Psoas muscle (tissue), 8 donors: ENCODE results near the gene ABHD16B. TPM values are rescaled to one million over a fixed set of nuclear protein-coding genes. Genes with fewer than 3 reads are reported as not detected.

Source experiments
- ATAC-seq, 4 donors: fragments of 200-7000 bp; cut with Tn5 transposase; one replicate each; pipeline ENCODE4 v1.9.1; 2020; ENCODE audit warnings: moderate library complexity in 3 of 4, mild to moderate bottlenecking in 2 of 4
- DNase-seq, 2 donors: peaks; one replicate each; pipeline ENCODE4 v3.0.0-alpha.2; 2020
- H3K27ac ChIP-seq: fragments of 200-600 bp; one replicate; pipeline ENCODE4 v1.8.0; 2022
- H3K27me3 ChIP-seq, 3 donors: fragments of 200-600 bp in 1 of 3; one replicate each; pipeline versions ENCODE4 v1.6.1 to v1.8.0; 2013 to 2022; ENCODE audit warnings: low read length in 2 of 3, mild to moderate bottlenecking in 2 of 3, moderate library complexity in 1 of 3; ENCODE audit not compliant: insufficient read depth in 3 of 3
- H3K36me3 ChIP-seq, 2 donors: fragments of 200-600 bp in 1 of 2; one replicate each; pipeline versions ENCODE4 v1.6.1 to v1.8.0; 2013 to 2022; ENCODE audit warnings: low read depth in 1 of 2, mild to moderate bottlenecking in 1 of 2, moderate library complexity in 1 of 2; ENCODE audit not compliant: insufficient read depth in 1 of 2
- H3K4me1 ChIP-seq: fragments of 200-600 bp; one replicate; pipeline ENCODE4 v1.8.0; 2022
- H3K4me3 ChIP-seq: fragments of 200-600 bp; one replicate; pipeline ENCODE4 v1.8.0; 2022; ENCODE audit warnings: mild to moderate bottlenecking
- H3K9me3 ChIP-seq: fragments of 200-600 bp; one replicate; pipeline ENCODE4 v1.8.0; 2022
- WGBS, 3 donors: extraction: QIAGEN DNeasy Blood & Tissue Kit; methylation state at CpG; one replicate each; pipeline versions ENCODE4 v1.1.6 to v1.1.7; 2013; 5-methylcytosine and 5-hydroxymethylcytosine counted together
- intact Hi-C, 2 donors: fragments of 100-400 bp; cut with DNase I; formaldehyde crosslinking; loops; one replicate each; pipeline versions ENCODE4 v1.11.0 to v1.14.2; 2022
- polyA plus RNA-seq, 3 donors: library from polyadenylated mRNA; stranded (reverse); fragments of 200-250 nt; gene quantifications; one replicate each; pipeline ENCODE4 v1.2.3, GENCODE V29; 2013
- total RNA-seq, 4 donors: library from RNA; stranded (reverse); fragmentation: NEBNext Ultra II Directional in 2 of 4; extraction: Animal tissue kit (Norgen Biotek cat#: 25700) in 2 of 4; gene quantifications; one replicate each; pipeline versions ENCODE4 v1.2.1 to v1.2.4, GENCODE V29; 2021 to 2023
- TF ChIP-seq, protein P1 (sequence below): fragments of 200-600 bp; IDR thresholded peaks from one replicate; pipeline ENCODE4 v1.8.0; 2022; ENCODE audit warnings: antibody characterized with exemption
- donor health status: healthy with polysubstance abuse.
- donor health status: DM: no; HTN: no; CAD: no; lungs with moderate emphysema.
- donor health status: Bipolar disorder and iron deficiency.
- donor health status: healthy.
- donor health status: DM: yes; HTN: yes; CAD: no.
- donor health status: DM: no; HTN: no; CAD: no.
- donor health status: DM: no; HTN: no; CAD: no.
- donor health status: DM: yes; HTN: yes; CAD: no.

ABHD16B gene
- total and polyA plus RNA-seq, 7 donors: 0.04 to 3.2 (median 0.34) TPM; not detected in 4

DNA sequence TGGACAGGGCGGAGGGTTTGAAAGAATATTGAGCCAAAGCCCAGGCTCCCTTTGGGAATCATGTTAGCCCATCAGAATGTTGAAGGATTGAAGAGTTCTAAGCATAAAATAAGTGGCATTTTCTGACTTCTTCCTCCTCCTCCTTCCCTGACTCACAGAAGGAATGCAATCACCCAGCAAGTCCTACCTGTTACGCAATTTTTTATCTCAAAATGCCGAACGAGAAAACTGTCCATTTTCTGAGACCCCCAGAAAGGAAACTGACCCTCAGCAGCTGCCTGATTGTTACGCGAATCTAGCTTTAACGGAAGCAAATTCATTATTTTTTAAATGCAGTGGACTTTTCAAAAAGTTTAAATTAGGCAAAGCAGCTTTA lies 28.9 kb downstream of the ABHD16B start:
- TF ChIP-seq, protein P1, sequence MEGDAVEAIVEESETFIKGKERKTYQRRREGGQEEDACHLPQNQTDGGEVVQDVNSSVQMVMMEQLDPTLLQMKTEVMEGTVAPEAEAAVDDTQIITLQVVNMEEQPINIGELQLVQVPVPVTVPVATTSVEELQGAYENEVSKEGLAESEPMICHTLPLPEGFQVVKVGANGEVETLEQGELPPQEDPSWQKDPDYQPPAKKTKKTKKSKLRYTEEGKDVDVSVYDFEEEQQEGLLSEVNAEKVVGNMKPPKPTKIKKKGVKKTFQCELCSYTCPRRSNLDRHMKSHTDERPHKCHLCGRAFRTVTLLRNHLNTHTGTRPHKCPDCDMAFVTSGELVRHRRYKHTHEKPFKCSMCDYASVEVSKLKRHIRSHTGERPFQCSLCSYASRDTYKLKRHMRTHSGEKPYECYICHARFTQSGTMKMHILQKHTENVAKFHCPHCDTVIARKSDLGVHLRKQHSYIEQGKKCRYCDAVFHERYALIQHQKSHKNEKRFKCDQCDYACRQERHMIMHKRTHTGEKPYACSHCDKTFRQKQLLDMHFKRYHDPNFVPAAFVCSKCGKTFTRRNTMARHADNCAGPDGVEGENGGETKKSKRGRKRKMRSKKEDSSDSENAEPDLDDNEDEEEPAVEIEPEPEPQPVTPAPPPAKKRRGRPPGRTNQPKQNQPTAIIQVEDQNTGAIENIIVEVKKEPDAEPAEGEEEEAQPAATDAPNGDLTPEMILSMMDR: no peak
- H3K4me3 ChIP-seq: no peak overlapping the region
- no peaks in the 10 kb centered on the region for H3K27me3 ChIP-seq
- 87 to 97% (median 91%) methylated on average over 7 of the region's 7 CpGs for WGBS, 3 donors
- ATAC-seq (no peak), DNase-seq (no peak)
- H3K9me3 ChIP-seq: no peaks in the 10 kb centered on the region
- intact Hi-C loops: no loop called here
- peaks cover 0 to 58% of the 10 kb centered on the region in 2 donors for H3K36me3 ChIP-seq
- peaks cover 5% of the 10 kb centered on the region for H3K4me1 ChIP-seq
- no peak overlapping the region for H3K27ac ChIP-seq

DNA sequence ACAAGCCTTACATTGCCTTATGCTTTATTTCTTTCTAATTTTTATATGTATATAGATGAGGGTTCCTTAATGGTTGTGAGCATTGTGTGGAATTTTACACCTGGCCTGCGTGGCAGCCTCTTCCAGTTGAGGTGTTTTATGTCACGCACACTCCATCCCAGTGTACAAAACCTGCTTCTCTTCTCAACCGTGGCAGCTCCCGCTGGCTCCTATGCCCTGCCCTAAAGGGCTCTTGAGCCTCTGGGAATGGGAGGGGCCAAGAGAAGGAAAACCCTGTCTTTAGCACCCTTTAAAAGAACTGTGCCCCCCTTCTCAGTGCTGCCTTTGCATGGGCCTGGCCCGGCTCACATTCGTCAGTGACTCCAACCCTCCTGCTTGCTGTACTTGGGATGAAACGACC lies 29.3 kb downstream of the ABHD16B start:
- Histone ChIP-seq H3K9me3 (no peaks in the 10 kb centered on the region), H3K4me1 (peaks cover 5% of the 10 kb centered on the region), H3K27ac (no peak overlapping the region), H3K4me3 (no peak overlapping the region), H3K27me3 (no peaks in the 10 kb centered on the region), H3K36me3 (peaks cover 0 to 54% of the 10 kb centered on the region in 2 donors)
- TF ChIP-seq, protein P1: no peak
- WGBS, 3 donors: 82 to 83% (median 83%) methylated on average over 7 of the region's 7 CpGs
- ATAC-seq (no peak), DNase-seq (no peak)
- intact Hi-C loops: no loop called here

DNA sequence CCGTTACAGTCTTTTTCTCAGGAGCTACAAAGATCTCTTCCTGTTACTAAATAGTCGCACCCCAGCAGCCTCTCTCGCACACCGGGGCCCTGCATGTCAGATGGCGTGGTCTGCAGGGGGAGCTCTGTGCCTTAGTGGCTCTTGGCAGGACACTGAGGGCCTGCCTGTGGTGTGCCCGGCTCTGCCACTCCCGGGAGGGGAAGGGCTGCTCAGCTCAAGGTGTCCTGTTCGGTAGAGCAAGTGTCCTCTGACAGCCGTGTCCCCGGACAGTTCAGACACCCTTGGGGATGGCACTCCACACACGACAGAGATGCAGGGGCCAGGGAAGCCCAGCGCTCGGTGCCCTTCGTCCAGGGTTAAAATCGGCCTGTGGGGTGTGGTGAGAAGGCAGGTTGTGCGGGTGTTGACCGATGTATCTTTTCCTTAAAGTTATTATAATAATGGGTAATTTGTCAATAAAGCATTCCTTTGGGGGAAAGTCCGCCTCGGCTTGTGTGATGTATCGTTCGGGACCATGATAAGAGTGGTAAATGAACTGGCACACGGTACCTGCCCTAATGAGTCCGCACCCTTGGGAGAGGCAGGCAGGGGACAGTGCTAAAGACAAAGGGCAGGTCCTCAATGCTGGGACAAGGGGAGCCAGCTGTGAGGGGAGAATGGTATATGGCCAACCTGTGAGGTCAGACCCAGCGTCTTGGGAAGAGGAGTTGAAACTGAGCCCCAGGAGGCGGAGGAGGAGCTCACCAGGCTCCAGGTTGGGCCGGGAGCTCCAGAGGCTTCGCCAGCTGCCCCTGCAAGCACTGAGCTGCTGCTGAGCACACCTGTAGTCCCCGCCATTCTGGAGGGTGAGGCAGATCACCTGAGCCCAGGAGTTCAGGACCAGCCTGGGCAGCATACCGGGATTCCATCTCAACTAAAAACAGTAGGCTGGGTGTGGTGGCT lies 30.0 kb downstream of the ABHD16B start:
- Histone ChIP-seq H3K27me3 (no peaks in the 10 kb centered on the region), H3K4me3 (no peak overlapping the region), H3K9me3 (no peaks in the 10 kb centered on the region), H3K36me3 (peaks cover 0 to 48% of the 10 kb centered on the region in 2 donors), H3K4me1 (peaks cover 10% of the 10 kb centered on the region), H3K27ac (no peak overlapping the region)
- WGBS, 3 donors: 84 to 90% (median 87%) methylated on average over 27 to 29 of the region's 29 CpGs
- DNase-seq (no peak), ATAC-seq (no peak)
- TF ChIP-seq, protein P1: no peak
- intact Hi-C loops: no loop called here

DNA sequence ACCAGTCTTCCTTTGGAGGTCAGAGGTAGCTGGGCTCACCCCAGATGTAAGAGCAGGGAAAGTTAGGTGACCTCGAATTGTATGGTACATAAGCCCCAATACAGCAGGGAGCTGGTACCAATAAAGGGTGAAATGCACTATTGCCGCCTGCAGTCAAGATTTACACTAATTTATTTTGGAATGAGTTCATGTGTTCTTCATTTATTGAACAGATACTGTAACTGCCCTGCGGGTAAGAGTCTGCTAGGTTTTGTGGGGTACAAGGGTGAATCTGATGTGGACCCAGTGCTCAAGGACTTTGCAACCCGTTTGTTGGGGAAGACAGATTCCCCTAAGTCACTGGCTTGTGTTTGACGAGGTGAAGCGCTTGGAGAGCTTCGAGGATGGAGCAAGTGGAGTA lies 31.1 kb downstream of the ABHD16B start:
- H3K36me3 ChIP-seq: peaks cover 0 to 40% of the 10 kb centered on the region in 2 donors
- DNase-seq (no peak), ATAC-seq (no peak)
- intact Hi-C loops: no loop called here
- TF ChIP-seq, protein P1: no peak
- H3K27me3 ChIP-seq: no peaks in the 10 kb centered on the region
- H3K9me3 ChIP-seq: no peaks in the 10 kb centered on the region
- WGBS, 3 donors: 81 to 88% (median 83%) methylated on average over 7 of the region's 7 CpGs
- H3K27ac ChIP-seq: no peak overlapping the region
- H3K4me1 ChIP-seq: peaks cover 21% of the 10 kb centered on the region
- H3K4me3 ChIP-seq: no peak overlapping the region
